Activated CD8-positive, alpha-beta T cell treated with anti-CD3 and anti-CD28 coated beads for 36 hours (primary cell): ENCODE measurements around the gene DGKI. TPM values are rescaled to one million over a fixed set of nuclear protein-coding genes. Genes with fewer than 3 reads are reported as not detected.

Source experiments
- ATAC-seq: fragments of 200-7000 bp; cut with Tn5 transposase; one replicate; pipeline ENCODE4 v1.10.0; 2021; ENCODE audit warnings: mild to moderate bottlenecking, moderate library complexity
- CTCF ChIA-PET: fragments of 350-600 bp; sonication (Branson Sonifier 250); formaldehyde crosslinking; loops from one replicate; lab custom pipeline; 2021; ENCODE audit warnings: antibody characterized with exemption; lab: Charles Lee
- POLR2A ChIA-PET: fragments of 350-600 bp; sonication (Branson Sonifier 250); formaldehyde crosslinking; loops from one replicate; lab custom pipeline; 2021; ENCODE audit warnings: antibody characterized with exemption; lab: Charles Lee
- DNase-seq: peaks from one replicate; pipeline ENCODE4 v3.0.0-alpha.2; 2020
- H3K27ac Mint-ChIP-seq: one replicate; pipeline ENCODE4 v1.8.0; 2021; ENCODE audit warnings: mild to moderate bottlenecking, mixed read lengths
- H3K27me3 Mint-ChIP-seq: one replicate; pipeline ENCODE4 v1.8.0; 2021; ENCODE audit warnings: mixed read lengths
- H3K36me3 Mint-ChIP-seq: one replicate; pipeline ENCODE4 v1.8.0; 2021; ENCODE audit warnings: low read depth, mixed read lengths
- H3K4me1 Mint-ChIP-seq: one replicate; pipeline ENCODE4 v1.8.0; 2021; ENCODE audit warnings: low read depth, mixed read lengths
- H3K4me3 Mint-ChIP-seq: one replicate; pipeline ENCODE4 v1.8.0; 2021; ENCODE audit warnings: mild to moderate bottlenecking, moderate library complexity, mixed read lengths
- H3K9me3 Mint-ChIP-seq: one replicate; pipeline ENCODE4 v1.8.0; 2021; ENCODE audit warnings: mixed read lengths
- intact Hi-C: fragments of 100-400 bp; cut with micrococcal nuclease; formaldehyde crosslinking; loops from one replicate; pipeline ENCODE4 v1.10.0; 2022
- total RNA-seq, 2 experiments: library from RNA; stranded (reverse); gene quantifications; one replicate each; pipeline ENCODE4 v1.2.3, GENCODE V29; 2021
- TF ChIP-seq, protein P1 (sequence below): fragments of 200-600 bp; IDR thresholded peaks from one replicate; pipeline ENCODE4 v1.8.0; 2022; ENCODE audit warnings: antibody characterized with exemption, mild to moderate bottlenecking

DGKI gene
- total RNA-seq, 2 experiments from 2014 or later: 0.38 to 0.65 TPM

DNA sequence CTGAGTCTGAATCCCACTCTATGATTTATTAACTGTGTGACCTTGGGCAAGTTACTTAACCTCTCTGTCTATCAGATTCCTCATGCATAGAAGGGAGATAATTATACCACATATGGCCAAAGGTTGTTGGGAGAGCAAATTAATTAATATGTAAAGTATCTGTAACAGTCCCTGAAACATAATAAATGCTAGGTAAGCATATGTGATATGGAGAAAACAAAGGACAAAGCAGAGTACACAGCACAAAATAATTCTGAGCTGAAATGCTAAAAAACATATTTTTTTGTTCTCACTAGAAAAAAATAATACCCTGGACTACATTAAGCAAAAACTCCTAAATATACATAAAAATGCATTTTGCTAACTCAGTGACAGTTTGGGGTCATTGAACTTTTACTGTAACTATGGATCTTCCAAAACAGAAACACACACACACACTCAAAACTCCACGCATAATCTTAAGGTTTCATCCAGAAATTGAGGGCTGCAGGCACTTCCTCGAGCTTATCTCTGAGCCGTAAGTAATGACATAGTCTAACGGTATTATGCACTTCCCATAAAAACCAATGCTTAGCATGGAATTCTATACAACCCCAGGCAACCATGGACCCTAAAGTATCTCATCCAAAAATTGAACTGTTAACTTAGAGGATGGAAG, 301.6 kb downstream of the DGKI start:
- no peaks in the 10 kb centered on the region for H3K4me1 Mint-ChIP-seq
- no peaks in the 10 kb centered on the region for H3K9me3 Mint-ChIP-seq
- ChIA-PET CTCF (no interaction called here), POLR2A (no interaction called here)
- ATAC-seq (no peak), DNase-seq (no peak)
- intact Hi-C loops: no loop called here
- H3K4me3 Mint-ChIP-seq: no peak overlapping the region
- no peak overlapping the region for H3K27ac Mint-ChIP-seq
- TF ChIP-seq, protein P1, sequence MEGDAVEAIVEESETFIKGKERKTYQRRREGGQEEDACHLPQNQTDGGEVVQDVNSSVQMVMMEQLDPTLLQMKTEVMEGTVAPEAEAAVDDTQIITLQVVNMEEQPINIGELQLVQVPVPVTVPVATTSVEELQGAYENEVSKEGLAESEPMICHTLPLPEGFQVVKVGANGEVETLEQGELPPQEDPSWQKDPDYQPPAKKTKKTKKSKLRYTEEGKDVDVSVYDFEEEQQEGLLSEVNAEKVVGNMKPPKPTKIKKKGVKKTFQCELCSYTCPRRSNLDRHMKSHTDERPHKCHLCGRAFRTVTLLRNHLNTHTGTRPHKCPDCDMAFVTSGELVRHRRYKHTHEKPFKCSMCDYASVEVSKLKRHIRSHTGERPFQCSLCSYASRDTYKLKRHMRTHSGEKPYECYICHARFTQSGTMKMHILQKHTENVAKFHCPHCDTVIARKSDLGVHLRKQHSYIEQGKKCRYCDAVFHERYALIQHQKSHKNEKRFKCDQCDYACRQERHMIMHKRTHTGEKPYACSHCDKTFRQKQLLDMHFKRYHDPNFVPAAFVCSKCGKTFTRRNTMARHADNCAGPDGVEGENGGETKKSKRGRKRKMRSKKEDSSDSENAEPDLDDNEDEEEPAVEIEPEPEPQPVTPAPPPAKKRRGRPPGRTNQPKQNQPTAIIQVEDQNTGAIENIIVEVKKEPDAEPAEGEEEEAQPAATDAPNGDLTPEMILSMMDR: no peak
- no peaks in the 10 kb centered on the region for H3K27me3 Mint-ChIP-seq
- H3K36me3 Mint-ChIP-seq: no peaks in the 10 kb centered on the region

DNA sequence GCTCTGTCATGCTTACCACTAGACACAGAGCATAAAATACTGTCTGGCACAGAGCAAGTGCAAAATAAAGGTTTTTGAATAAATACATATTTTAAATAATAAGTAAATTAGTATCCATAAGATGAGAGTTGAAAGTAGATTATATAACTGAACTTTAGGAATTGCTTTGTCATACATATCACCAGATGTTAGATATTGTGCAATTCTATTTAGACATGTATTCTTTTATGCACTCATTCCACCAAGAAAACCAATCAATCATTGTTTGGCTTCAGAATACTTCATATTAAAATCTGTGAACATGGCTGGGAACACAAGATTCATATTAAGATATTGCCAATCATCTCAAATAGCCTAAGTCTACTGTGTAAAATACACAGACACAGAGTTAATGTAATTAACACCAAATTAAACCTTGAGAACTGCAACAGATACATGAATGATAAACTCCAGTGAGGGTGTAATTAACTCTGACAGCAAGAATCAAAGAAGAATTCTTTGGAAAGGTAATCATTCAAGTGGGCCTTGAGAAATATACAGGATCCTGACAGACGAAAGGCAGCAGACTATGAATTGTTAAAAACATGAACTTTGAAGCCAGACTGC, 302.2 kb downstream of the DGKI start:
- ChIA-PET POLR2A (no interaction called here), CTCF (no interaction called here)
- Mint-ChIP-seq H3K4me1 (no peaks in the 10 kb centered on the region), H3K27me3 (no peaks in the 10 kb centered on the region), H3K4me3 (no peak overlapping the region), H3K27ac (no peak overlapping the region), H3K9me3 (peaks cover 2% of the 10 kb centered on the region), H3K36me3 (no peaks in the 10 kb centered on the region)
- intact Hi-C loops: no loop called here
- no peak for ATAC-seq
- TF ChIP-seq, protein P1: no peak
- DNase-seq: no peak

DNA sequence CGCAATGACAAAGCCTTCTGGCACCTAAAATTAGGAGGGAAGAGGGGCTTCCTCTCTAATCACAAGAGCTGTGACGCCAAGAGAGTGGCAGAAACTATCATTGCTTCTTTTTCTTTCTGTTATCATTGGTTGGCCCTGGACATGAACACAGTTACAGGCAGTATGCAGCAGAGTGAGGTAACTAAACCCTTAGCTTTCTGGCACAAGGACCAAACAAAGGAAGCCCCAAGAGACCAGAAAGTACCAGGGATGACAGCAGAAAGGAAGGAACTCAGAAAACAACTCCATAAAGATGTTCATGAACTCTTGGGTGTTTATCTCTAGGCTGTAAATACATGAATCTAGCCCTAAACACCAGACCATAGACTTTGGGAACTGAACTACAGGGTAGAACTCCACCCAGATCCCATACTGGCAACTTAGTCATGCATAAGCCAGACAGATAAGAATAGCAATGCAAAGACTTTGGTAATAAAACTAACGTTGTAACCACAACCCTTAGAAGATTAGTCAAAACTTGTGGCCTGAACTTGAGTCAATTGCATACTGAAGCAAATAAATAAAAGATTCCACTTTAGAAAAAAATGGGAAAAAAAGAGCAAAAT, 307.6 kb downstream of the DGKI start:
- ChIA-PET CTCF (no interaction called here), POLR2A (no interaction called here)
- H3K9me3 Mint-ChIP-seq: peaks cover 2% of the 10 kb centered on the region
- H3K27ac Mint-ChIP-seq: no peak overlapping the region
- H3K4me3 Mint-ChIP-seq: no peak overlapping the region
- ATAC-seq (no peak), DNase-seq (no peak)
- intact Hi-C loops: no loop called here
- peaks cover 2% of the 10 kb centered on the region for H3K27me3 Mint-ChIP-seq
- no peaks in the 10 kb centered on the region for H3K4me1 Mint-ChIP-seq
- no peaks in the 10 kb centered on the region for H3K36me3 Mint-ChIP-seq
- TF ChIP-seq, protein P1: no peak

DNA sequence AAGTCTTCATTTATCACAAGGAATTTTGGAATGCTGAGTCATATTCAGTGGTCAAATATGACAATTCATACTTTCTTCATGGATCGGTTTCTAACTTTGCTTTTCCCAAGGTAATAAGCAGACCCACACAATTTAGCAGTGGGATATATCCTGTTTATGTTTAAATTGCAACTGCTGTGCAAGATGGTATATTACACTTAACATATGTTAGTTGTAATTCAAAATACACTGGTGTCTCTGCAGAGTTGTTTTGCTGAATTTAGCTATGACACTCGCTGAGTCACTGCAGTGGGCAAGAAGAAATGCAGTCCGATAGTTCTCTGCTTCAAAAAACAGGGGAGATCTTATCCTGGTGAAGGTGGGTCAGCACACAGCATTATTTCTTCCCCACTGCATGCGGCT, 308.4 kb downstream of the DGKI start:
- no peaks in the 10 kb centered on the region for H3K36me3 Mint-ChIP-seq
- DNase-seq (no peak), ATAC-seq (no peak)
- peaks cover 2% of the 10 kb centered on the region for H3K27me3 Mint-ChIP-seq
- H3K4me1 Mint-ChIP-seq: no peaks in the 10 kb centered on the region
- ChIA-PET CTCF (no interaction called here), POLR2A (no interaction called here)
- no peak overlapping the region for H3K4me3 Mint-ChIP-seq
- TF ChIP-seq, protein P1: no peak
- no peak overlapping the region for H3K27ac Mint-ChIP-seq
- intact Hi-C loops: no loop called here
- H3K9me3 Mint-ChIP-seq: peaks cover 2% of the 10 kb centered on the region

DNA sequence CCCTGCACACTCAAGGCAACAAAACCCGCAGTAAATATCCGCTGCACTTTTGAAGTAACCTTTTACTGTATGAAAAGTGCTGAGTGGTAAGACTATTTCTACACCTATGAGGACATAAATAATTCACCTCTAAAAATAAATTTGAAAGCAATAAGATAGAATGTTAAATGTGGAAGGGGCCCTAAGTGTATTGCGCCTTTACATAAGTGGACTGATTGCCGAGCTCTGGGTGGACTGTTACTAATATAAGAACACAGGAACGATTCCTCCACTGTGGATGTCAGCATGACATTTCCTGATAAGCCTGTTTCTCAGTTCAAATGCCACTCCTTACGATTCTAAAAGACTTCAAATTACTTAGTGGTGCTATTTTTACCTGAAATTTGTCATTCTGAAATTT, 311.2 kb downstream of the DGKI start:
- ATAC-seq (no peak), DNase-seq (no peak)
- POLR2A ChIA-PET: no interaction called here
- H3K36me3 Mint-ChIP-seq: no peaks in the 10 kb centered on the region
- peaks cover 3% of the 10 kb centered on the region for H3K27me3 Mint-ChIP-seq
- CTCF ChIA-PET: no interaction called here
- no peak overlapping the region for H3K27ac Mint-ChIP-seq
- no peak overlapping the region for H3K4me3 Mint-ChIP-seq
- peaks cover 2% of the 10 kb centered on the region for H3K9me3 Mint-ChIP-seq
- no peaks in the 10 kb centered on the region for H3K4me1 Mint-ChIP-seq
- TF ChIP-seq, protein P1: no peak
- intact Hi-C loops: no loop called here
